CD1c-positive myeloid dendritic cell (primary cell): Measurements from ENCODE around the gene CXorf58.
"Not testable (repeated sequence)": the region's sequence is repeated elsewhere in the genome, so short reads cannot be mapped to it uniquely, and the experiment has no call there.

ENCODE experiments used
- DNase-seq: peaks from one replicate; pipeline ENCODE4 v3.0.0-alpha.2; 2016; ENCODE audit errors: extremely low spot score

CXorf58 gene

GRCh38 chrX:23907498-23908218 lies at the start of gene CXorf58, which contains the start of gene APOO:
CXorf58 (plus strand) TSS chrX:23908006; CDS start chrX:23910303, 2,297 bp downstream.
APOO (minus strand) TSS chrX:23907938; CDS start chrX:23907702, 236 bp downstream.
- DNase-seq: peak; percentile 95

GRCh38 chrX:23859238-23859637 lies 48.6 kb upstream of the CXorf58 start:
- not testable (repeated sequence) for DNase-seq

- no peak for DNase-seq
These were observed 46.5 kb upstream of the CXorf58 start for GRCh38 chrX:23861215-23861896.

GRCh38 chrX:23861952-23862351 lies 45.9 kb upstream of the CXorf58 start:
- DNase-seq: not testable (repeated sequence)

- DNase-seq: no peak
These were observed 43.0 kb upstream of the CXorf58 start for GRCh38 chrX:23864742-23865326.

GRCh38 chrX:23870041-23870440 lies 37.8 kb upstream of the CXorf58 start:
- no peak for DNase-seq

GRCh38 chrX:23871905-23872546 lies 35.8 kb upstream of the CXorf58 start:
- peak; percentile 65 for DNase-seq

- DNase-seq: no peak
These were observed 28.3 kb upstream of the CXorf58 start for GRCh38 chrX:23879380-23880090.

GRCh38 chrX:23883737-23884354 lies 24.0 kb upstream of the CXorf58 start:
- DNase-seq: peak; percentile 55

- DNase-seq: peak; percentile 51
These were observed 23.3 kb upstream of the CXorf58 start for GRCh38 chrX:23884427-23885024.

GRCh38 chrX:23885803-23886202 lies 22.0 kb upstream of the CXorf58 start:
- no peak for DNase-seq

- DNase-seq: no peak
These were observed 20.4 kb upstream of the CXorf58 start for GRCh38 chrX:23887451-23887850.

GRCh38 chrX:23887918-23888317 lies 19.9 kb upstream of the CXorf58 start:
- no peak for DNase-seq

GRCh38 chrX:23888887-23889501 lies 18.8 kb upstream of the CXorf58 start:
- no peak for DNase-seq

GRCh38 chrX:23890933-23891332 lies 16.9 kb upstream of the CXorf58 start:
- DNase-seq: no peak

- DNase-seq: not testable (repeated sequence)
These were observed 12.8 kb upstream of the CXorf58 start for GRCh38 chrX:23894993-23895392.

- DNase-seq: not testable (repeated sequence)
These were observed 11.3 kb upstream of the CXorf58 start for GRCh38 chrX:23896539-23896938.

GRCh38 chrX:23896981-23897380 lies 10.8 kb upstream of the CXorf58 start:
- no peak for DNase-seq

GRCh38 chrX:23898412-23898959 lies 9.3 kb upstream of the CXorf58 start:
- no peak for DNase-seq

GRCh38 chrX:23900220-23900797 lies 7.5 kb upstream of the CXorf58 start:
- DNase-seq: peak; percentile 26
